KMS-11 (cell line): ENCODE measurements around the gene ZNF267.
"Not testable (repeated sequence)": the region's sequence is repeated elsewhere in the genome, so short reads cannot be mapped to it uniquely, and the experiment has no call there.

Source experiments
- H2AFZ ChIP-seq: fragments of 200-600 bp; sonication (generic); 2 replicates; pipeline ENCODE4 v1.6.1; 2016; ENCODE audit warnings: antibody characterized with exemption, mixed run types, low read depth
- H3K27ac ChIP-seq: fragments of 200-600 bp; sonication (generic); 2 replicates; pipeline ENCODE4 v1.6.1; 2016; ENCODE audit warnings: mild to moderate bottlenecking, mixed run types
- H3K27me3 ChIP-seq: fragments of 200-600 bp; sonication (generic); 2 replicates; pipeline ENCODE4 v1.6.1; 2017; ENCODE audit warnings: mild to moderate bottlenecking, low read depth, mixed run types, moderate library complexity; ENCODE audit not compliant: insufficient read depth
- H3K36me3 ChIP-seq: fragments of 200-600 bp; sonication (generic); 2 replicates; pipeline ENCODE4 v1.6.1; 2017; ENCODE audit warnings: mild to moderate bottlenecking, mixed run types; ENCODE audit not compliant: insufficient read depth
- H3K4me1 ChIP-seq: fragments of 200-600 bp; sonication (generic); 2 replicates; pipeline ENCODE4 v1.6.1; 2016; ENCODE audit warnings: mild to moderate bottlenecking, low read depth, mixed run types; ENCODE audit not compliant: poor library complexity, severe bottlenecking
- H3K4me2 ChIP-seq: fragments of 200-600 bp; sonication (generic); 2 replicates; pipeline ENCODE4 v1.7.0; 2016; ENCODE audit warnings: mild to moderate bottlenecking, mixed run types
- H3K4me3 ChIP-seq: fragments of 200-600 bp; sonication (generic); IDR thresholded peaks from 2 replicates; pipeline ENCODE4 v1.6.1; 2017; ENCODE audit warnings: low read depth, low read length, mixed read lengths; ENCODE audit not compliant: insufficient read depth
- H3K79me2 ChIP-seq: fragments of 200-600 bp; sonication (generic); 2 replicates; pipeline ENCODE4 v1.6.1; 2016; ENCODE audit warnings: low read depth, mixed run types; ENCODE audit not compliant: insufficient read depth
- H3K9ac ChIP-seq: fragments of 200-600 bp; sonication (generic); 2 replicates; pipeline ENCODE4 v1.6.1; 2016; ENCODE audit warnings: mild to moderate bottlenecking, mixed run types
- H4K20me1 ChIP-seq: fragments of 200-600 bp; sonication (generic); 2 replicates; pipeline ENCODE4 v1.6.1; 2016; ENCODE audit warnings: mild to moderate bottlenecking, mixed run types; ENCODE audit not compliant: insufficient read depth
- TF ChIP-seq, protein P1 (sequence below): fragments of 200-600 bp; sonication (generic); conservative IDR thresholded peaks from 2 replicates; pipeline ENCODE4 v1.6.1; 2017; ENCODE audit warnings: low read depth, mild to moderate bottlenecking, antibody characterized with exemption, low read length, moderate library complexity, mixed read lengths

The ZNF267 gene

GRCh38 chr16:31886227-31886626 lies 12.6 kb downstream of the ZNF267 start:
- Histone ChIP-seq H3K27ac (no peak overlapping the region), H3K36me3 (peaks cover 74% of the 10 kb centered on the region), H3K4me1 (peaks cover 58% of the 10 kb centered on the region), H4K20me1 (peaks cover 38% of the 10 kb centered on the region), H3K79me2 (peaks cover 100% of the 10 kb centered on the region), H3K4me2 (no peak overlapping the region), H3K9ac (no peak overlapping the region), H2AFZ (no peak overlapping the region), H3K27me3 (no peaks in the 10 kb centered on the region), H3K4me3 (no peak overlapping the region)
- TF ChIP-seq, protein P1, sequence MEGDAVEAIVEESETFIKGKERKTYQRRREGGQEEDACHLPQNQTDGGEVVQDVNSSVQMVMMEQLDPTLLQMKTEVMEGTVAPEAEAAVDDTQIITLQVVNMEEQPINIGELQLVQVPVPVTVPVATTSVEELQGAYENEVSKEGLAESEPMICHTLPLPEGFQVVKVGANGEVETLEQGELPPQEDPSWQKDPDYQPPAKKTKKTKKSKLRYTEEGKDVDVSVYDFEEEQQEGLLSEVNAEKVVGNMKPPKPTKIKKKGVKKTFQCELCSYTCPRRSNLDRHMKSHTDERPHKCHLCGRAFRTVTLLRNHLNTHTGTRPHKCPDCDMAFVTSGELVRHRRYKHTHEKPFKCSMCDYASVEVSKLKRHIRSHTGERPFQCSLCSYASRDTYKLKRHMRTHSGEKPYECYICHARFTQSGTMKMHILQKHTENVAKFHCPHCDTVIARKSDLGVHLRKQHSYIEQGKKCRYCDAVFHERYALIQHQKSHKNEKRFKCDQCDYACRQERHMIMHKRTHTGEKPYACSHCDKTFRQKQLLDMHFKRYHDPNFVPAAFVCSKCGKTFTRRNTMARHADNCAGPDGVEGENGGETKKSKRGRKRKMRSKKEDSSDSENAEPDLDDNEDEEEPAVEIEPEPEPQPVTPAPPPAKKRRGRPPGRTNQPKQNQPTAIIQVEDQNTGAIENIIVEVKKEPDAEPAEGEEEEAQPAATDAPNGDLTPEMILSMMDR = no peak

- peaks cover 33% of the 10 kb centered on the region for H3K4me1 ChIP-seq
- no peak overlapping the region for H3K4me2 ChIP-seq
- H3K79me2 ChIP-seq = peaks cover 100% of the 10 kb centered on the region
- H2AFZ ChIP-seq = no peak overlapping the region
- no peak overlapping the region for H3K27ac ChIP-seq
- H3K9ac ChIP-seq = no peak overlapping the region
- TF ChIP-seq, protein P1 = no peak
- H3K4me3 ChIP-seq = no peak overlapping the region
- peaks cover 21% of the 10 kb centered on the region for H4K20me1 ChIP-seq
- H3K36me3 ChIP-seq = peaks cover 68% of the 10 kb centered on the region; the same call in 1 of the 2 replicates
- H3K27me3 ChIP-seq = no peaks in the 10 kb centered on the region
These were observed 15.1 kb downstream of the ZNF267 start for GRCh38 chr16:31888735-31889134.

- Histone ChIP-seq H3K79me2 (peaks cover 100% of the 10 kb centered on the region), H3K36me3 (peaks cover 78% of the 10 kb centered on the region; the same call in 1 of the 2 replicates), H3K4me1 (peaks cover 20% of the 10 kb centered on the region)
- not testable (repeated sequence) for H3K27ac ChIP-seq, H3K4me2 ChIP-seq, H3K27me3 ChIP-seq, H4K20me1 ChIP-seq, H2AFZ ChIP-seq, H3K9ac ChIP-seq, H3K4me3 ChIP-seq
These were observed 18.5 kb downstream of the ZNF267 start for GRCh38 chr16:31892111-31892510.

DNA sequence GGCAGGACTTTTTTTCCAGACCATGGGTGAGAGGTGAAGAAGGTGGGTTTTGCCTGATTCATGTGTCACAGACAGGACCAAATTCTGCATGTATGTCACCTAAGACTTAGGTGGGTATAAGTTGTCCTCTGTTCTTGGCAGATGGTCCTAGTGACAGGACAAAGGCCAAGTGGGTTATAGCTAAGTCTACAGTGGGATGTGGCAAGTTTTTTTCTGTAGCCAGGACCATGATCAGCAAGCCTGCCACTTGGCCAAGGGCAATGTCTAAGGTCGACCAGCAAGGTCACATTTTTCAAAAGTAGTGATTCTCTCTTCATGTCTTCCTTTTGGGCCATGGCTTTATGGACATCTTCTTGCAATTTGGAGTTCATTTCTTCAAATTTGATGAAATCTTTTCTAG lies 20.2 kb downstream of the ZNF267 start:
- Histone ChIP-seq H3K27me3 (no peaks in the 10 kb centered on the region), H3K4me3 (no peak overlapping the region), H3K27ac (no peak overlapping the region), H4K20me1 (0 out of 2 replicates have a peak, but pooled peaks cover 3% of the 10 kb centered on the region), H3K9ac (no peak overlapping the region), H3K4me1 (peaks cover 3% of the 10 kb centered on the region), H3K36me3 (peaks cover 84% of the 10 kb centered on the region; the same call in 1 of the 2 replicates), H3K4me2 (no peak overlapping the region), H2AFZ (no peak overlapping the region), H3K79me2 (peaks cover 100% of the 10 kb centered on the region)
- TF ChIP-seq, protein P1 = no peak

GRCh38 chr16:31897283-31897682 lies 23.7 kb downstream of the ZNF267 start:
- H3K36me3 ChIP-seq = peaks cover 70% of the 10 kb centered on the region
- H3K9ac ChIP-seq = no peak overlapping the region
- no peak overlapping the region for H3K4me3 ChIP-seq
- peaks cover 100% of the 10 kb centered on the region for H3K79me2 ChIP-seq
- TF ChIP-seq, protein P1 = no peak
- H3K4me1 ChIP-seq = no peaks in the 10 kb centered on the region
- no peak overlapping the region for H3K4me2 ChIP-seq
- no peak overlapping the region for H3K27ac ChIP-seq
- no peak overlapping the region for H2AFZ ChIP-seq
- no peaks in the 10 kb centered on the region for H4K20me1 ChIP-seq
- H3K27me3 ChIP-seq = no peaks in the 10 kb centered on the region
